Colonic mucosa (tissue), 4 donors: ENCODE data around the gene TBC1D22A. TPM values are rescaled to one million over a fixed set of nuclear protein-coding genes. Genes with fewer than 3 reads are reported as not detected.

Source experiments
- DNase-seq: peaks from one replicate; pipeline ENCODE4 v3.0.0-alpha.2; 2020
- H3K27ac ChIP-seq: fragments of 200-600 bp; one replicate; pipeline ENCODE4 v1.8.0; 2021
- H3K27me3 ChIP-seq: fragments of 200-600 bp; one replicate; pipeline ENCODE4 v1.8.0; 2021
- H3K36me3 ChIP-seq: fragments of 200-600 bp; one replicate; pipeline ENCODE4 v1.8.0; 2021
- H3K4me1 ChIP-seq: fragments of 200-600 bp; one replicate; pipeline ENCODE4 v1.8.0; 2021; ENCODE audit warnings: mild to moderate bottlenecking
- H3K4me3 ChIP-seq: fragments of 200-600 bp; one replicate; pipeline ENCODE4 v1.8.0; 2021
- H3K9ac ChIP-seq, 2 donors: one replicate each; pipeline ENCODE4 v1.7.0; 2013; ENCODE audit warnings: control low read depth in 2 of 2, low read depth in 2 of 2, low read length in 2 of 2
- H3K9me3 ChIP-seq: fragments of 200-600 bp; one replicate; pipeline ENCODE4 v1.8.0; 2021
- intact Hi-C: fragments of 100-400 bp; cut with DNase I; formaldehyde crosslinking; loops from one replicate; pipeline ENCODE4 v1.14.1; 2022
- total RNA-seq, 2 donors: library from RNA; stranded (reverse); fragmentation: NEBNext Ultra II Directional in 1 of 2; extraction: Animal tissue kit (Norgen Biotek cat#: 25700) in 1 of 2; gene quantifications; one replicate each; pipeline ENCODE4 v1.2.1, GENCODE V29; 2021
- TF ChIP-seq, protein P1 (sequence below): fragments of 200-600 bp; IDR thresholded peaks from one replicate; pipeline ENCODE4 v1.8.0; 2022; ENCODE audit warnings: antibody characterized with exemption, mild to moderate bottlenecking
- donor health status: healthy.
- donor health status: DM: no; HTN: no; CAD: no.
- donor health status: DM: no; HTN: no; CAD: no.

Gene TBC1D22A
- total RNA-seq, 2 donors from 2014 or later = 34.2 to 36.4 TPM

DNA sequence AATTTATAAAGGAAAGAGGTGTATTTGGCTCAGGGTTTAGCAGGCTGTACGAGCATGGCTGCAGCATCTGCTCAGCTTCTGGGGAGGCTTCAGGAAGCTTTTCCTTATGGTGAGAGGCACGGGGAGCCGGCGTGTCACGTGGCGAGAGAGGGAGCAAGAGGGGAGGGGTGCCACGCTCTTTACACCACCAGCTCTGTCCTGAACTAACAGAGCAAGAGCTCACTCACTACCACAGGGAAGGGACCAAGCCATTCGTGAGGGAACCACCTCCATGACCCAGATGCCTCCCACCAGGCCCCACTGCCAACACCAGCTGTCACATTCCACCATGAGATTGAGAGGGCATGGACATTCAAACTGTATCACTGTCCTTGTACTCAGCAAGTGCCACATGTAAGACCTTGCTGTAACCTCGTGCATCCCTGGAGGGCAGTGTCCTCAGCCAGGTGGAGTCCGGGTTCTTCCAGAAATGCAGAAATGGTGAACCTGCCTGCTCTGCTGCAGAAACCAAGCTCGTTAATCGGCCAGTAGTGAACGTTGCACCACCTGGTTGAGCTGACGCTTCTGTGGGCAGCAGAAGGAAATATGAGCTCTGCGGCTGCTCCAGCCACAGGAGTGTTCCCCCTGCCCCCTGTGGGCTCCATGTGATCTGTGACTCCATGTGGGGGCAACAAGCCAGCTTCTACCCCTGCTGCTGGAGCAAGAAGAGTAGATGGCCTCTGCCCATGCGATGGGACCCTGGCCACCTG, 368.6 kb downstream of the TBC1D22A start:
- Histone ChIP-seq H3K9ac (no peak overlapping the region), H3K36me3 (no peaks in the 10 kb centered on the region), H3K9me3 (no peaks in the 10 kb centered on the region), H3K27me3 (no peaks in the 10 kb centered on the region), H3K4me3 (no peak overlapping the region), H3K27ac (no peak overlapping the region), H3K4me1 (no peaks in the 10 kb centered on the region)
- TF ChIP-seq, protein P1, sequence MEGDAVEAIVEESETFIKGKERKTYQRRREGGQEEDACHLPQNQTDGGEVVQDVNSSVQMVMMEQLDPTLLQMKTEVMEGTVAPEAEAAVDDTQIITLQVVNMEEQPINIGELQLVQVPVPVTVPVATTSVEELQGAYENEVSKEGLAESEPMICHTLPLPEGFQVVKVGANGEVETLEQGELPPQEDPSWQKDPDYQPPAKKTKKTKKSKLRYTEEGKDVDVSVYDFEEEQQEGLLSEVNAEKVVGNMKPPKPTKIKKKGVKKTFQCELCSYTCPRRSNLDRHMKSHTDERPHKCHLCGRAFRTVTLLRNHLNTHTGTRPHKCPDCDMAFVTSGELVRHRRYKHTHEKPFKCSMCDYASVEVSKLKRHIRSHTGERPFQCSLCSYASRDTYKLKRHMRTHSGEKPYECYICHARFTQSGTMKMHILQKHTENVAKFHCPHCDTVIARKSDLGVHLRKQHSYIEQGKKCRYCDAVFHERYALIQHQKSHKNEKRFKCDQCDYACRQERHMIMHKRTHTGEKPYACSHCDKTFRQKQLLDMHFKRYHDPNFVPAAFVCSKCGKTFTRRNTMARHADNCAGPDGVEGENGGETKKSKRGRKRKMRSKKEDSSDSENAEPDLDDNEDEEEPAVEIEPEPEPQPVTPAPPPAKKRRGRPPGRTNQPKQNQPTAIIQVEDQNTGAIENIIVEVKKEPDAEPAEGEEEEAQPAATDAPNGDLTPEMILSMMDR = no peak
- intact Hi-C loops = no loop called here
- DNase-seq = no peak

DNA sequence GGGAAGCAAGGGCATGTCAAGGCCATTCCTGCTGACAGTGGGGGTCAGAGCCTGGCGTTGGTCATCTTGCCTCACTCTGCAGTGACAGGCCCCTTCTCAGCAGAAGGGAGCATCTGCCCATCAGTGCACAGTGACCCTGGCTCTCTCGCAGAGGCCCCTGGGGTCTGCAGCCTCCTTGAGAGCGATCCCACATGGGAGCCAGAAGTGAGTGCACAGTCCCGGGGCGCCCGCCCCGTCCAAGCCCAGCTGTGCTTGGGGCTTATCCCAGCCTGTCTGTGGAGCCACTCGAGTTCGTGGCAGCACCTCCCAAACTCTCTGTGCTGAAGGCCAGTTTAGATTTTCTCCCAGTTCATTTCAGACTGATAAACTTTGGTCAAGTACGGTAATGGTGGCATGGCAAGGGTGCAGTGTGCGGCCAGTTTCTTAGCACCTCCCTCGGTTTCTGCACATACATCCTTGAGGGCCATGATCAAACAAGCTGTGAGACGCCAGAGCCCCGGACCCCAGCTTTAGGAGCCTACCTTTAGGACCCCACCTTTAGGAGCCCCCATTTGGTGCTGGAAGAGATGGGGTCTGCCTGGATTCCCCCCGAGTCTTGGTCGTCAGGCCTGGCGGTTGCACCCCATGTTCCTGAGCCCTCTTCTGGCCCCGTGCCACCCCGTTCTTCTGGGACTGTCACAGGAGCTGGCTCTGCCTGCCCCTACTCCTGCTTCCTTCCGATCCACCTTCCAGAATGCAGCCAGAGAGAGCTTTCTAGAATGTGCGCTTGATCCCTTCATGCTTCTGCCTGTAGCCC, 369.4 kb downstream of the TBC1D22A start:
- no peaks in the 10 kb centered on the region for H3K4me1 ChIP-seq
- H3K27me3 ChIP-seq = no peaks in the 10 kb centered on the region
- H3K9me3 ChIP-seq = no peaks in the 10 kb centered on the region
- H3K27ac ChIP-seq = no peak overlapping the region
- DNase-seq = no peak
- H3K36me3 ChIP-seq = no peaks in the 10 kb centered on the region
- H3K9ac ChIP-seq = no peak overlapping the region
- TF ChIP-seq, protein P1 = no peak
- H3K4me3 ChIP-seq = no peak overlapping the region
- intact Hi-C loops = no loop called here

DNA sequence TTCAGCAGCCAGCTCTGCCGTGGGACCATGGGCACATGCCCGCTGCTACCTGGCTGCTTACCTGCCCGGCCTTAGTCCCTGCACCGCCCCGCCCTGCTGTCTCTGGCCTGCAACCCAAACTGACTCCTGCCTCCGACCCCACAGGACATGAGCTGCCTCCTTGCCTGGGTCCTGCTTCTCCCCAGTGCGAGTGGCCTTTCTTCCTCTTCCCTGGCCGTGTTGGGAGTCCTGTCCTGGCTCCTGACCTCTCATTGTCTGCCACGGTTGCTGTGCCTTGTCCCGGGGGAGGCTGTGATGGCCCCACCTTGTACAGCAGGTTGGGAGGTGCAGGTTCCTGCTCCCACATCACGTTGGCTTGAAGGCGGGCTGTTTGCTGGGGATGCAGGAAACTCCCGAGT, 370.0 kb downstream of the TBC1D22A start:
- H3K27ac ChIP-seq = no peak overlapping the region
- TF ChIP-seq, protein P1 = no peak
- no peak for DNase-seq
- no peaks in the 10 kb centered on the region for H3K4me1 ChIP-seq
- no peak overlapping the region for H3K9ac ChIP-seq
- H3K9me3 ChIP-seq = no peaks in the 10 kb centered on the region
- no peaks in the 10 kb centered on the region for H3K36me3 ChIP-seq
- no peak overlapping the region for H3K4me3 ChIP-seq
- intact Hi-C loops = no loop called here
- no peaks in the 10 kb centered on the region for H3K27me3 ChIP-seq

DNA sequence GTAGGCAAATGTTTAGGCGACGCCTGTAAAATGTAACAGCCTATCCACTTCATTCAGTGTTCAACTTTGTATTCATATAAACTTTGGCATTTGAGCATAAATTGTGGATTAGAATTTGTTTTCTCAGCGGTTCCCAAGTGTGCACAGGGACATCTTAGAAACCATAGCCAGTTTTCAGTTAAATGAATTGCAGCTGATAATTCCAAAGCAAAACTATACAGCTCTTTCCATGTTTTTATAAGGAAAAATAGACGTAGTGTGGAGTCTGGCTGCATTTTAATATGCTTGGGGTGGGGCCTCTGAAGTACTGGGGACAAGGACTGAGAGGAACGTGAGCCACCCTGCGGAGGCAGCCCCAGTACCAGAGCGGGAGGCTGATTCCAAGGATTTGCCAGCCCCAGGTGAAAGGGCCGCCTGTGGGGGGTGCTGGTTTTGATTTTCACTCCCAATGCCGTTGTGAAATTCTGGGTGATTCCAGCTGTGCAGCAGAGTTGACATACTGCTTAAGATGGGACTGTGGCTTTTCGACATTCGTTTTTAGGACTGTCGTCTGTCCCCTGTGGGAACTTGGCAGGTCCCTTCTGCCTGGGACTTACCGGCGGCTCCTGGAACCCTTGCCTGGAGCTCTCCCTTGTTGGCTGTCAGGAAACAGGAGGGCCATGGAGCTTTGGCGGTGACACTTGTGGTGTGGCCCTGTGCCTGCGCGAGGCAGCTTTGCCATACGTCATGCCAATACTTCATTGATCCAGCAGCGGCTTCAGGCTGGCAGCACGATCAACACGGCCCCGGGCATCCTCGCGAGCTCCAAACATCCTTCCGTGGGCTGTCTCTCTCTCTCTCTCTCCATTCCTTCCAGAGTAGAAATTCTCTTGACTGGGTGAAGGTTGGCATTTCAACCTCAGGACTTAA, 370.9 kb downstream of the TBC1D22A start:
- DNase-seq = no peak

More for the DNA sequence above, 370.9 kb downstream of the TBC1D22A start:
- Histone ChIP-seq H3K4me1 (no peaks in the 10 kb centered on the region), H3K27ac (no peak overlapping the region), H3K4me3 (no peak overlapping the region), H3K9ac (no peak overlapping the region), H3K36me3 (no peaks in the 10 kb centered on the region), H3K27me3 (no peaks in the 10 kb centered on the region), H3K9me3 (no peaks in the 10 kb centered on the region)
- TF ChIP-seq, protein P1 = no peak
- intact Hi-C loops = no loop called here
